Measurements from ENCODE around the gene MLLT1. TPM values are rescaled to one million over a fixed set of nuclear protein-coding genes. Genes with fewer than 3 reads are reported as not detected.

MLLT1 gene
- total RNA-seq, 2 donors from 2014 or later: 31.3 to 51.8 TPM

- Mint-ChIP-seq H3K27ac (no peak overlapping the region), H3K36me3 (ENCODE audit: low read depth) (peaks cover 80% of the 10 kb centered on the region), H3K9me3 (no peaks in the 10 kb centered on the region), H3K4me3 (no peak overlapping the region), H3K27me3 (no peaks in the 10 kb centered on the region), H3K4me1 (peaks cover 4% of the 10 kb centered on the region)
- no peak for ATAC-seq (replicated peaks)
Measured at GRCh38 chr19:6258812-6259311, 20.9 kb downstream of the MLLT1 start.

GRCh38 chr19:6253954-6254733, 25.6 kb downstream of the MLLT1 start:
- H3K27me3 Mint-ChIP-seq: no peaks in the 10 kb centered on the region
- peaks cover 18% of the 10 kb centered on the region for H3K4me1 Mint-ChIP-seq
- H3K27ac Mint-ChIP-seq: no peak overlapping the region
- no peaks in the 10 kb centered on the region for H3K9me3 Mint-ChIP-seq
- no peak for ATAC-seq (replicated peaks)
- peaks cover 41% of the 10 kb centered on the region for H3K36me3 Mint-ChIP-seq (ENCODE audit: low read depth)
- no peak overlapping the region for H3K4me3 Mint-ChIP-seq

GRCh38 chr19:6252066-6252465, 27.7 kb downstream of the MLLT1 start:
- peaks cover 35% of the 10 kb centered on the region for H3K36me3 Mint-ChIP-seq (ENCODE audit: low read depth)

GRCh38 chr19:6250909-6251308, 28.9 kb downstream of the MLLT1 start:
- ATAC-seq (replicated peaks): no peak
- Mint-ChIP-seq H3K27me3 (no peaks in the 10 kb centered on the region), H3K27ac (no peak overlapping the region), H3K4me1 (peaks cover 39% of the 10 kb centered on the region), H3K9me3 (no peaks in the 10 kb centered on the region), H3K4me3 (no peak overlapping the region), H3K36me3 (ENCODE audit: low read depth) (peaks cover 34% of the 10 kb centered on the region)

More at GRCh38 chr19:6252066-6252465, 27.7 kb downstream of the MLLT1 start:
- Mint-ChIP-seq H3K27ac (peak overlapping the region; percentile 59), H3K9me3 (no peaks in the 10 kb centered on the region), H3K4me1 (peaks cover 29% of the 10 kb centered on the region), H3K27me3 (no peaks in the 10 kb centered on the region), H3K4me3 (no peak overlapping the region)
- no peak for ATAC-seq (replicated peaks)

GRCh38 chr19:6250024-6250615, 29.7 kb downstream of the MLLT1 start:
- peak overlapping the region; percentile 70 for H3K27ac Mint-ChIP-seq
- H3K4me1 Mint-ChIP-seq: peaks cover 39% of the 10 kb centered on the region
- peaks cover 29% of the 10 kb centered on the region for H3K36me3 Mint-ChIP-seq (ENCODE audit: low read depth)
- peak; percentile 64 for ATAC-seq (replicated peaks)
- no peaks in the 10 kb centered on the region for H3K9me3 Mint-ChIP-seq
- no peak overlapping the region for H3K4me3 Mint-ChIP-seq
- H3K27me3 Mint-ChIP-seq: no peaks in the 10 kb centered on the region

GRCh38 chr19:6249296-6249695, 30.5 kb downstream of the MLLT1 start:
- no peaks in the 10 kb centered on the region for H3K27me3 Mint-ChIP-seq
- H3K9me3 Mint-ChIP-seq: no peaks in the 10 kb centered on the region
- H3K36me3 Mint-ChIP-seq (ENCODE audit: low read depth): peaks cover 22% of the 10 kb centered on the region
- ATAC-seq (replicated peaks): no peak
- peak overlapping the region; percentile 70 for H3K27ac Mint-ChIP-seq
- H3K4me3 Mint-ChIP-seq: no peak overlapping the region
- H3K4me1 Mint-ChIP-seq: peaks cover 43% of the 10 kb centered on the region

GRCh38 chr19:6248844-6249243, 30.9 kb downstream of the MLLT1 start:
- peak overlapping the region; percentile 28 for H3K27ac Mint-ChIP-seq
- H3K9me3 Mint-ChIP-seq: no peaks in the 10 kb centered on the region
- H3K4me1 Mint-ChIP-seq: peaks cover 48% of the 10 kb centered on the region
- peaks cover 24% of the 10 kb centered on the region for H3K36me3 Mint-ChIP-seq (ENCODE audit: low read depth)
- no peaks in the 10 kb centered on the region for H3K27me3 Mint-ChIP-seq
- no peak overlapping the region for H3K4me3 Mint-ChIP-seq
- no peak for ATAC-seq (replicated peaks)

- no peaks in the 10 kb centered on the region for H3K9me3 Mint-ChIP-seq
- no peak for ATAC-seq (replicated peaks)
- peaks cover 45% of the 10 kb centered on the region for H3K4me1 Mint-ChIP-seq
- H3K4me3 Mint-ChIP-seq: no peak overlapping the region
- H3K27me3 Mint-ChIP-seq: no peaks in the 10 kb centered on the region
- peak overlapping the region; percentile 28 for H3K27ac Mint-ChIP-seq
- H3K36me3 Mint-ChIP-seq (ENCODE audit: low read depth): peaks cover 24% of the 10 kb centered on the region
Measured at GRCh38 chr19:6248341-6248740, 31.4 kb downstream of the MLLT1 start.

- no peaks in the 10 kb centered on the region for H3K27me3 Mint-ChIP-seq
- no peak for ATAC-seq (replicated peaks)
- H3K9me3 Mint-ChIP-seq: no peaks in the 10 kb centered on the region
- peaks cover 24% of the 10 kb centered on the region for H3K36me3 Mint-ChIP-seq (ENCODE audit: low read depth)
- H3K4me1 Mint-ChIP-seq: peaks cover 39% of the 10 kb centered on the region
- H3K27ac Mint-ChIP-seq: peak overlapping the region; percentile 36
- H3K4me3 Mint-ChIP-seq: no peak overlapping the region
Measured at GRCh38 chr19:6247007-6247288, 32.8 kb downstream of the MLLT1 start.

GRCh38 chr19:6246174-6247006, 33.4 kb downstream of the MLLT1 start:
- H3K27ac Mint-ChIP-seq: peak overlapping the region; percentile 65
- H3K9me3 Mint-ChIP-seq: no peaks in the 10 kb centered on the region
- H3K4me1 Mint-ChIP-seq: peaks cover 39% of the 10 kb centered on the region
- no peak overlapping the region for H3K4me3 Mint-ChIP-seq
- ATAC-seq (replicated peaks): no peak
- H3K36me3 Mint-ChIP-seq (ENCODE audit: low read depth): peaks cover 24% of the 10 kb centered on the region
- H3K27me3 Mint-ChIP-seq: no peaks in the 10 kb centered on the region

- Mint-ChIP-seq H3K27me3 (no peaks in the 10 kb centered on the region), H3K4me1 (peaks cover 37% of the 10 kb centered on the region)
Measured at GRCh38 chr19:6242677-6243076, 37.1 kb downstream of the MLLT1 start.

GRCh38 chr19:6241680-6242377, 37.9 kb downstream of the MLLT1 start:
- peaks cover 31% of the 10 kb centered on the region for H3K4me1 Mint-ChIP-seq
- H3K27ac Mint-ChIP-seq: no peak overlapping the region
- no peaks in the 10 kb centered on the region for H3K9me3 Mint-ChIP-seq
- H3K36me3 Mint-ChIP-seq (ENCODE audit: low read depth): peaks cover 8% of the 10 kb centered on the region
- H3K4me3 Mint-ChIP-seq: no peak overlapping the region
- ATAC-seq (replicated peaks): no peak
- no peaks in the 10 kb centered on the region for H3K27me3 Mint-ChIP-seq

More at GRCh38 chr19:6242677-6243076, 37.1 kb downstream of the MLLT1 start:
- peaks cover 16% of the 10 kb centered on the region for H3K36me3 Mint-ChIP-seq (ENCODE audit: low read depth)
- H3K27ac Mint-ChIP-seq: peak overlapping the region; percentile 46
- no peak overlapping the region for H3K4me3 Mint-ChIP-seq
- no peaks in the 10 kb centered on the region for H3K9me3 Mint-ChIP-seq
- ATAC-seq (replicated peaks): no peak

- no peaks in the 10 kb centered on the region for H3K9me3 Mint-ChIP-seq
- peaks cover 6% of the 10 kb centered on the region for H3K36me3 Mint-ChIP-seq (ENCODE audit: low read depth)
- H3K4me3 Mint-ChIP-seq: no peak overlapping the region
- H3K4me1 Mint-ChIP-seq: peaks cover 24% of the 10 kb centered on the region
- no peak overlapping the region for H3K27ac Mint-ChIP-seq
- H3K27me3 Mint-ChIP-seq: no peaks in the 10 kb centered on the region
- no peak for ATAC-seq (replicated peaks)
Measured at GRCh38 chr19:6241056-6241455, 38.7 kb downstream of the MLLT1 start.
